GM12801 (cell line): ENCODE measurements around the gene TJAP1.

Source experiments
- CTCF ChIP-seq: IDR thresholded peaks from one replicate; pipeline ENCODE4 v1.5.1; 2011; ENCODE audit warnings: control low read depth; ENCODE audit not compliant: insufficient read length; ENCODE audit errors: extremely low read depth

TJAP1 gene

GRCh38 chr6:43477235-43478007 is at the start of gene TJAP1:
TSS of gene TJAP1 (plus strand) at chr6:43477570. CDS start at chr6:43499002, 21,432 bp downstream.
- TF ChIP-seq CTCF, result no peak

GRCh38 chr6:43428112-43428570 is 49.2 kb upstream of the TJAP1 start:
- no peak for TF ChIP-seq CTCF

- TF ChIP-seq CTCF, result no peak
Observed at GRCh38 chr6:43428874-43429273, 48.5 kb upstream of the TJAP1 start.

- no peak for TF ChIP-seq CTCF
Observed at GRCh38 chr6:43432009-43432945, 45.1 kb upstream of the TJAP1 start.

- no peak for TF ChIP-seq CTCF
Observed at GRCh38 chr6:43433148-43433547, 44.2 kb upstream of the TJAP1 start.

- TF ChIP-seq CTCF, result no peak
Observed at GRCh38 chr6:43434001-43434840, 43.1 kb upstream of the TJAP1 start.
